Mesenteric fat pad (tissue), 1 donor: Measurements from ENCODE around the gene ZNF737. TPM values are rescaled to one million over a fixed set of nuclear protein-coding genes. Genes with fewer than 3 reads are reported as not detected.
"Not testable (repeated sequence)": the region's sequence is repeated elsewhere in the genome, so short reads cannot be mapped to it uniquely, and the experiment has no call there.

Experiments used
- DNase-seq: peaks from one replicate; pipeline ENCODE4 v3.0.0-alpha.2; 2020; ENCODE audit warnings: low spot score
- long read RNA-seq: library from polyadenylated mRNA; unstranded; transcript quantifications from one replicate; pipeline ENCODE4 v2.0.0, GENCODE V29; 2020
- total RNA-seq: library from RNA; stranded (reverse); fragmentation: NEBNext Ultra II Directional; extraction: Animal tissue kit (Norgen Biotek cat#: 25700); gene quantifications from one replicate; pipeline ENCODE4 v1.2.1, GENCODE V29; 2021
- donor health status: DM: yes; HTN: yes; CAD: no.

Gene ZNF737
- total RNA-seq = 5.5 TPM
- long read RNA-seq, partial matches to known transcripts = 0 of 4 reads
- long read RNA-seq, other reads (novel, unspliced or antisense) = 3 of 4 reads

DNA sequence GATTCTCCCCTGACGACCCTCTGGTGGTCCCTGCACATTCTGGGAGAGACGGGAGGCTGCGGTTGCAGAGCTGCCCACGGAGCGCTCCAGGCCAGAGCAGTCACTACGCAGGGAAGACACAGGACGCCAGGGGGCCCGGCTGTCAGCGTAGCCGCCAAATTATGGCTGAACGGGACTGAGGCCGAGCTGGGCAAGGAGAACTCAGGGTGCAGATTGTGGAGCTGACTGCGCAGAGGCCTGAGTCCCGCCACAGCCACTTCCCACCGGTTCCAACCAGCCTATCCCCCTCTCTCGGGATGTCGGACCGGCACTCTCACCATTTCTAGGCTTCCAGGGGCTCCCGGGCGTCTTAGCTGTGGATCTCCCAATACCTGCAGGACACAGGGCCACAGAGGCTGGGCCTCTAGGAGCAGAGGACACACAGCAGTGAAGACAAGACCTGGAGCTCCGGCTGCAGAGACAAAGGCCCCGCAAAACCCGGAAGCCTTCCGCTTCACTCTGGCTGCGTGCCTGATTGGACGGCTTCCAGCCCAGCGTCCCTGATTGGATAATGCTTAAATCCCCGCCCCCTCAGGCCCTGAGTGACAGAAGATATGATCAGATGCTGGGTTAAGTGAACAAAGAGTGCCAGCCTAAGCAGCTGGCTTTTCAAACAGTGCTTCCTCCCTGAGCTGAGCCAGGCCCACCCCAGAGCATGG, at the start of gene ZNF737:
Gene ZNF737, minus strand, starts transcription at position 461 of the 698 bp plus-strand sequence. Its CDS starts 141 bp downstream, at position 320.
- peak; percentile 97 for DNase-seq

DNA sequence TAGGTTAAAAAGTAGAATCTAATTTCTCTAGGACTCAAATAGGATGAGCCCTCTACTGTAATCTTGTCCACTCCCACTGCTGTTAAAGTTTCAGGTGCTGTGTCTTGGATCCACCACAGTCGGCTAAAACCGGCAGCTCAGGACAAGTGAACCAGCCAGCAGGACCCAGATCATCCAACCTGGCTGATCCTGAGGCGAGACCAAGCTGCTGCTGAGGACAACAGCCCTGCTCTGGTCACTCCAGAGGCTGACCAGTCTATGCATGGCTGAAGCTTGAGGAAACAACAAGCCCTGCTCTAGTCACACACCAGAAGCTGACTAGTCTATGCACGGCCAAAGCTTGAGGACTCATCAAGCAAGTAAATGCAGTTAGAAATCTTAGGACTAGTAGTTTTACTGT, 49.4 kb upstream of the ZNF737 start:
- DNase-seq = not testable (repeated sequence)

DNA sequence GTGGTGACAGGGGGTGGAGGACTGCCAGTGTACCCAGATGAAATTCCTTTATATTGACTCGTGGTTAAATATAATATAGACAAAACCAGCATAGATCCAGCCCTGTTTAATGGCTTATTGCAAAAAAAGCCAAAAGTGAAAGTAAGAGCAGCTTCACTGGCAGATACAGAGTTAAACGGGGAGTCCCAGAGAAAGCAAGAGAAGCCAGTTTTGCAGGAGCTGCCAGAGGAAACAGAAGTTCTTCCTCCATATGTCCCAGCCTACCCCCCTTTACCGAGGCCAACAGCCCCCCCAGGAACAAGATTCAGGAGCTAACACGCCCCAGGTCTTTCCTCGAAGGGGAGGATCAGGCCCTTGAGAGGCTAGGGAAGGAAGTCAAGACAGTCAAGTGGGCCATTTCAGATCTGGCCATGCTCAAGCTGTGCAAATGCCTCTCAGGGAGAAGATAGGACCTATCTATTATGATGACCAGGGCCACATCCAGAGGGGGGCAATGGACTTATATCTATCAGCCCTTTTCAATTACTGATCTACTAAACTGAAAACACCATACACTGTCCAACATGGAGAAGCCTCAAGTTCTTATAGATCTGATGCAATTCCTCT, 47.2 kb upstream of the ZNF737 start:
- DNase-seq = no peak

DNA sequence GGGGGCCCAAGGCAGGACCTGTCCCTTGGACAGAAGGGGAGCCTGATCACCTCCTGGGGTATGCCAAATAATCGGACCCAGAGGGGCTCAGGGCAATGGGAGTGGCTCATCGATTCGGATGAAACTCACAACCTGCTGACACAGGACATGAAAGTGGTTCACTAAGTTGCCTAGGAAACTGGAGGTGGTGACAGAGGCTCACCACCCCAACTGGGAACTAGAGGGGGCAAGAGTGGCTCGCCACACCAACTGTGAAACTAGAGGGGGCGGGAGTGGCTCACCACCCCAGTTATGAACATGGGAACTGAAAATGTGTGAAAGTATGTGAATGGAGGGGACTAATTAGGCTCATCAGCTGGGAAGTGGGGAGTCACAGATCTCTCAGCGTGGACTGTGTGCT, 46.3 kb upstream of the ZNF737 start:
- no peak for DNase-seq

DNA sequence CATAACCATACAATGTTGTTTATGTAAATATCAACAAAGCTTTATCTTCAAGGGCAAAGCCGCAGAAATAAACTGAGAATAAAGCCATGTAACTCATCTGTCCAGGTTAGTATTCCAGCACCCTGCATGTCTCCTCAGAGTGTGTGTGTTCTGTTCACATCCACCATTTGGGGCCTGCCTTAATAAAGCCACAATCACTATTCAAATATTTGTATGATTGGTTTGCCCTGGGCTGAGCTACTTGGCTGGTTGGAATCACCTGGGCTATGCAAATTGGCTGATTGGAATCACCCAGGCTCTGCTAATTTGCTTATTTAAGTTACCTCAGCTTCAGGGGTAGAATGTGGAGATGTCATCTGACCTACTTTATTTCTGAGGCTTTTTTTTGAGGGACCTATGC, 42.4 kb upstream of the ZNF737 start:
- DNase-seq = no peak

DNA sequence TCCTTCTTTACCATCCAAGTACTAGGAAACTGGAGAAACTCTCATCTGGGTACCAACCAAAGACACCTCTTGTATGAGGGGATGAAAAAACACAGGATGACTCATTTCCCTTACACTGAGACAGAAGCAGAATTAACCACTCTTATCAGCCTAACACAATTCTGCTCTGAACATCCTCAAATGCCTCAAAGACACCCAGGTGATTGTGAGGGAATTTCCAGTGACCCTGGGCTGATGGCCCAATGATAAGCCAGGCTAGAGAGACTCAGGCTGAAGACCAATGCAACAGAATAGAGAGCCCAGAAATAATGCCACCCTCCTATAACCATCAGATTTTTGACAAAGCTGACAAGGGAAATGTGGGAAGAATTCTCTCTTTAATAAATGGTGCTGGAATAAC, 7.0 kb downstream of the ZNF737 start:
- DNase-seq = no peak

DNA sequence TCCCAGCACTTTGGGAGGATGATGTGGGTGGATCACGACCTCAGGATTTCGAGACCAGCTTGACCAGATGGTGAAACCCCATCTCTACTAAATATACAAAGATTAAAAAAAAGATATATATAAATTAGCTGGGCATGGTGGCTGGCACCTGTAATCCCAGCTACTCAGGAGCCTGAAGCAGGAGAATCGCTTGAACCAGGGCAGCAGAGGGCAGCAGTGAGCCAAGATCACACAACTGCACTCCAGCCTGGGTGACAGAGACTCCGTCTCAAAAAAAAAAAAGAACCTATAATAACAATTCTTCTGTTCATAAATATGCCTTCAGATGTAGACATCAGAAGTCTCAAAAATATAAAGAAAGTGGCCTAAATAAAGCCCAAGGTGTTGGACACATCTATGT, 7.6 kb downstream of the ZNF737 start:
- no peak for DNase-seq

DNA sequence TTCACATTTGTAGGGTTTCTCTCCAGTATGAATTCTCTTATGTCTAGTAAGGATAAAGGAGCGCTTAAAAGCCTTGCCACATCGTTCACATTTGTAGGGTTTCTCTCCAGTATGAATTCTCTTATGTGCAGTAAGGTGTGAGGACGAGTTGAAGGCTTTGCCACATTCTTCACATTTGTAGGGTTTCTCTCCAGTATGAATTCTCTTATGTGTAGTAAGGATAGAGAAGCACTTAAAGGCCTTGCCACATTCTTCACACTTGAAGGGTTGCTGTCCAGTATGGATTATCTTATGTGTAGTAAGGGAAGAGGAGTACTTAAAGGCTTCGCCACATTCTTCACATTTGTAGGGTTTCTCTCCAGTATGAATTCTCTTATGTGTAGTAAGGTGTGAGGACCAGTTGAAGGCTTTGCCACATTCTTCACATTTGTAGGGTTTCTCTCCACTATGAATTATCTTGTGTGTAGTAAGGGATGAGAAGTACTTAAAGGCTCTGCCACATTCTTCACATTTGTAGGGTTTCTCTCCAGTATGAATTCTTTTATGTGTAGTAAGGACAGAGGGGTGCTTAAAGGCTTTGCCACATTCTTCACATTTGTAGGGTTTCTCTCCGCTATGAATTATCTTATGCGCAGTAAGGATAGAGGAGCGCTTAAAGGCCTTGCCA, 20.8 kb downstream of the ZNF737 start:
- not testable (repeated sequence) for DNase-seq

DNA sequence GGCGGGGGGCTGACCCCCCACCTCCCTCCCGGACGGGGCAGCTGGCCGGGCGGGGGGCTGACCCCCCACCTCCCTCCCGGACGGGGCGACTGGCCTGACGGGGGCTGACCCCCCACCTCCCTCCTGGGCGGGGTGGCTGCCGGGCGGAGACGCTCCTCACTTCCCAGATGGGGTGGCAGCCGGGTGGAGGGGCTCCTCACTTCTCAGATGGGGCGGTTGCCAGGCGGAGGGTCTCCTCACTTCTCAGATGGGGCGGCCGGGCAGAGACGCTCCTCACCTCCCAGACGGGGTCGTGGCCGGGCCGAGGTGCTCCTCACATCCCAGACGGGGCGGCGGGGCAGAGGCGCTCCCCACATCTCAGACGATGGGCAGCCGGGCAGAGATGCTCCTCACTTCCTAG, 35.3 kb downstream of the ZNF737 start:
- not testable (repeated sequence) for DNase-seq

DNA sequence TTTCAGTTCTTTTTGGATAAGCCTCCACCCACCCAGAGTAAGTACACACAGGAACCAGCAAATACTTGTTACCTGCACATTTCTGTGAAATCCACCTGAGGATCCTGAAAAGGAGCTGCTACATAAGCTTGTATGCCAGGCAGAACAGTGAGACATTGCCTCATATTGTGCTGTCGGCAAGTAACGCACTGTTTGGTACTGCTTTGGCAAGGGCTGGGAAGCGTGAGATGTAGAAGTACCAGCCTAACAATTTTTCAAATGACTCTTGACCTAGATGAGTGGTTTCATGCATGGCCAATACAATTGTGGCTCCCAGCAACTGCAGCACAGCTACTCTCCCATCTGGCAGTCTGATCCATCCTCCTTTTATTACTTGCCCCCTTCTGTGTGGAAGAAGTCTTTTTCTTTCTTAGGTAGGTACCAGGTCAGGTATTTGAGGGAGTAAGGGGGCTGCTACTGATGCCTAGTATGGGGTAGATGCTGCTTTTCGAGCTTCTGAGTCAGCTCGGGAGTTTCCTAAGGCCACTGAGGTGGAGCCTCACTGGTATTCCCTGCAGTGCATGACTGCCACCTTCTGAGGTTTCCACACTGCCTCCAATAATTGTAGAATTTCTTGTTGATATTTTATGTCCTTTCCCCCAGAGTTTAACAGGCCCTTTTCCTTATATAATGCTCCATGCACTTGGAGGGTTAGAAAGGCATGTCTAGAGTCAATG, 52.2 kb downstream of the ZNF737 start:
- DNase-seq = no peak

DNA sequence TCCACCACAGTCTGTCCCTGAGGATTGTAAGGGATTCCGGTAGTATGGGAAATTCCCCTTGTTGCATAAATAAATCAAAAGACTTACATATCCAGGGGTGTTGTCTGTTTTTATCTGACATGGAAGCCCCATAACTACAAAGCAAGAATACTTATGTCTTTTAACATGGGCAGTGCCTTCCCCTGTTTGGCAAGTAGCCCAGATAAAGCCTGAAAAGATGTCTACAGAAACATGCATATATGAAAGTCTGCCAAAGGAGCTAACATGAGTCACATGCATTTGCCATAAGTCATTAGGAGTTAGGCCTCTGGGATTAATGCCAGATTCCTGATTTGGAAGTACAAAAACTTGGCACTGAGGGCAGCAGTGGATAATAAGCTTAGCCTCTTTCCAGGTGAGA, 62.1 kb downstream of the ZNF737 start:
- no peak for DNase-seq

Other genes starting within 250 kb of the ZNF737 start
- gene ZNF626, start 95.8 kb upstream of the ZNF737 start, total RNA-seq = 8.7 TPM
- gene ZNF66, start 210.5 kb upstream of the ZNF737 start, total RNA-seq = 4.2 TPM